ENCODE data around the gene NEO1. TPM values are rescaled to one million over a fixed set of nuclear protein-coding genes. Genes with fewer than 3 reads are reported as not detected.

The NEO1 gene
- polyA plus RNA-seq, 1 donor from 2014 or later = 57.0 TPM

GRCh38 chr15:73087098-73087497 is 34.8 kb downstream of the NEO1 start:
- no peaks in the 10 kb centered on the region for H4K20me1 ChIP-seq (ENCODE audit: insufficient read depth)
- H3F3A ChIP-seq (ENCODE audit: insufficient read depth, low read length, poor library complexity, severe bottlenecking) = no peaks in the 10 kb centered on the region
- no peak overlapping the region for H2AFZ ChIP-seq (ENCODE audit: low read depth, low read length)
- peaks cover 52% of the 10 kb centered on the region for H3K79me2 ChIP-seq (replicated peaks; ENCODE audit: insufficient read depth, low read length)
- H3K9ac ChIP-seq (ENCODE audit: low read length) = no peak overlapping the region
- no peak for TF ChIP-seq POLR2AphosphoS5 (IDR thresholded peaks at IDR 0.05)
- TF ChIP-seq REST (IDR thresholded peaks at IDR 0.05; ENCODE audit: borderline replicate concordance) = no peak
- TF ChIP-seq, protein P1, sequence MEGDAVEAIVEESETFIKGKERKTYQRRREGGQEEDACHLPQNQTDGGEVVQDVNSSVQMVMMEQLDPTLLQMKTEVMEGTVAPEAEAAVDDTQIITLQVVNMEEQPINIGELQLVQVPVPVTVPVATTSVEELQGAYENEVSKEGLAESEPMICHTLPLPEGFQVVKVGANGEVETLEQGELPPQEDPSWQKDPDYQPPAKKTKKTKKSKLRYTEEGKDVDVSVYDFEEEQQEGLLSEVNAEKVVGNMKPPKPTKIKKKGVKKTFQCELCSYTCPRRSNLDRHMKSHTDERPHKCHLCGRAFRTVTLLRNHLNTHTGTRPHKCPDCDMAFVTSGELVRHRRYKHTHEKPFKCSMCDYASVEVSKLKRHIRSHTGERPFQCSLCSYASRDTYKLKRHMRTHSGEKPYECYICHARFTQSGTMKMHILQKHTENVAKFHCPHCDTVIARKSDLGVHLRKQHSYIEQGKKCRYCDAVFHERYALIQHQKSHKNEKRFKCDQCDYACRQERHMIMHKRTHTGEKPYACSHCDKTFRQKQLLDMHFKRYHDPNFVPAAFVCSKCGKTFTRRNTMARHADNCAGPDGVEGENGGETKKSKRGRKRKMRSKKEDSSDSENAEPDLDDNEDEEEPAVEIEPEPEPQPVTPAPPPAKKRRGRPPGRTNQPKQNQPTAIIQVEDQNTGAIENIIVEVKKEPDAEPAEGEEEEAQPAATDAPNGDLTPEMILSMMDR (IDR thresholded peaks at IDR 0.05; ENCODE audit: poor library complexity, severe bottlenecking) = no peak
- TF ChIP-seq MXI1 (conservative IDR thresholded peaks at IDR 0.05; ENCODE audit: poor library complexity, severe bottlenecking) = no peak
- no peak for TF ChIP-seq TAF1 (IDR thresholded peaks at IDR 0.05; ENCODE audit: low read depth)
- TF ChIP-seq RAD21 (conservative IDR thresholded peaks at IDR 0.05) = no peak
- TF ChIP-seq EZH2 (IDR thresholded peaks at IDR 0.05; ENCODE audit: borderline replicate concordance, insufficient read depth, low read length, poor library complexity, severe bottlenecking) = no peak
- H3K9me3 ChIP-seq (ENCODE audit: low read length) = no peaks in the 10 kb centered on the region
- no peaks in the 10 kb centered on the region for H3K27me3 ChIP-seq (ENCODE audit: insufficient read depth, low read depth, low read length)
- H3K9me2 ChIP-seq (ENCODE audit: insufficient read depth, low read length) = no peaks in the 10 kb centered on the region
- H3K36me3 ChIP-seq (ENCODE audit: insufficient read depth, low read length) = no peaks in the 10 kb centered on the region
- H3K27ac ChIP-seq (ENCODE audit: low read length) = no peak overlapping the region
- no peak overlapping the region for H3K4me2 ChIP-seq (ENCODE audit: low read length)
- no peak overlapping the region for H3K4me3 ChIP-seq (ENCODE audit: low read length)

DNA sequence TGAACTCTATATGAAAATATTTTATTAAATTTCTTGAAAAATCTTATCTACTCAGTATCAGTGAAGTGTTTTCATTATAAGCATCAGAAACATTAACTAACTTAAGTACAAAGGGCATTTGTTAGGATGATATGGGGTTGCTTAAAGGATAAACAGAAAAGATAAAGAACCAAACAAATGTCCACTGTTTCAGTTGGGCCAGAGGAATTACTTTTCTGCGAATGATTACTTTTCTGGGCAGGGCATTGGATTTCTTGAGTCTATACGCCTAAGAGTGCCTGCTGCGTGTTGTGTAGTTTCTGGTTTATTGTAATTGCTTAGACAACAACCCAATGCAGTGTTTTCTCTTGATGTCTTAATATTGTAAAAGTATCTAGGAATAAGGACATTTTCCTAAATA is 52.8 kb downstream of the NEO1 start:
- Histone ChIP-seq H3F3A (ENCODE audit: insufficient read depth, low read length, poor library complexity, severe bottlenecking) (no peaks in the 10 kb centered on the region), H3K36me3 (ENCODE audit: insufficient read depth, low read length) (no peaks in the 10 kb centered on the region), H3K79me2 (replicated peaks; ENCODE audit: insufficient read depth, low read length) (peaks cover 10% of the 10 kb centered on the region), H3K4me2 (ENCODE audit: low read length) (no peak overlapping the region), H4K20me1 (ENCODE audit: insufficient read depth) (no peaks in the 10 kb centered on the region), H3K9ac (ENCODE audit: low read length) (no peak overlapping the region), H2AFZ (ENCODE audit: low read depth, low read length) (no peak overlapping the region), H3K27ac (ENCODE audit: low read length) (no peak overlapping the region), H3K9me2 (ENCODE audit: insufficient read depth, low read length) (no peaks in the 10 kb centered on the region), H3K4me3 (ENCODE audit: low read length) (no peak overlapping the region), H3K9me3 (ENCODE audit: low read length) (no peaks in the 10 kb centered on the region), H3K27me3 (ENCODE audit: insufficient read depth, low read depth, low read length) (no peaks in the 10 kb centered on the region)
- TF ChIP-seq RAD21 (conservative IDR thresholded peaks at IDR 0.05) = no peak
- no peak for TF ChIP-seq EP300 (conservative IDR thresholded peaks at IDR 0.05; ENCODE audit: poor library complexity, severe bottlenecking)
- TF ChIP-seq POLR2AphosphoS5 (IDR thresholded peaks at IDR 0.05) = no peak
- no peak for TF ChIP-seq REST (IDR thresholded peaks at IDR 0.05; ENCODE audit: borderline replicate concordance)

All from neural cell (in vitro differentiated cells).